ENCODE measurements around the gene KDM5B.

DNA sequence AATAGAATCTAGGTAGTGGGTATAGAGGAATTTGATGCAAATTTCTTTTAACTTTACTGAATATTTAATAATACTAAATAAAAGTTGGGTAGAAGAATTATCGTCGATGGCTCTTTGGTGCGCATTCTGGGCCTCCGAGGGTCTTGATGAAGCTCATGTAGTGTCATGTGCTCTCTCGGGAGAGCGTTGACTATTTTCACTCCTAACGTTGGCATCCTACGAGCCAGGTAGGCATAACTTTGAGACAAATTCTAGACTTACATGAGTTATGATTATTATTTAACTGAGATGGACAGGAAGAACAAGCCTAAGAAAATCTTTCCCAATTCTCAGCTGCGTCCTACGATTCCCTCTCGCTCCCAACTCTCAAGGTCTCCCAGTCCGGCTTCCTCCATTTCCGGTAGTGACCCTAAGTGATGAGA, 2.0 kb upstream of the KDM5B start:
- TF ChIP-seq, protein P1, sequence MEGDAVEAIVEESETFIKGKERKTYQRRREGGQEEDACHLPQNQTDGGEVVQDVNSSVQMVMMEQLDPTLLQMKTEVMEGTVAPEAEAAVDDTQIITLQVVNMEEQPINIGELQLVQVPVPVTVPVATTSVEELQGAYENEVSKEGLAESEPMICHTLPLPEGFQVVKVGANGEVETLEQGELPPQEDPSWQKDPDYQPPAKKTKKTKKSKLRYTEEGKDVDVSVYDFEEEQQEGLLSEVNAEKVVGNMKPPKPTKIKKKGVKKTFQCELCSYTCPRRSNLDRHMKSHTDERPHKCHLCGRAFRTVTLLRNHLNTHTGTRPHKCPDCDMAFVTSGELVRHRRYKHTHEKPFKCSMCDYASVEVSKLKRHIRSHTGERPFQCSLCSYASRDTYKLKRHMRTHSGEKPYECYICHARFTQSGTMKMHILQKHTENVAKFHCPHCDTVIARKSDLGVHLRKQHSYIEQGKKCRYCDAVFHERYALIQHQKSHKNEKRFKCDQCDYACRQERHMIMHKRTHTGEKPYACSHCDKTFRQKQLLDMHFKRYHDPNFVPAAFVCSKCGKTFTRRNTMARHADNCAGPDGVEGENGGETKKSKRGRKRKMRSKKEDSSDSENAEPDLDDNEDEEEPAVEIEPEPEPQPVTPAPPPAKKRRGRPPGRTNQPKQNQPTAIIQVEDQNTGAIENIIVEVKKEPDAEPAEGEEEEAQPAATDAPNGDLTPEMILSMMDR (IDR thresholded peaks at IDR 0.05; ENCODE audit: borderline replicate concordance, extremely low read depth, low read length, poor library complexity, severe bottlenecking), result no peak
- no peak for TF ChIP-seq EZH2 (IDR thresholded peaks at IDR 0.05; ENCODE audit: borderline replicate concordance, low read depth, low read length, severe bottlenecking)
